Stimulated activated CD4-positive, alpha-beta T cell treated with anti-CD3 and anti-CD28 coated beads, TNF-alpha, amount 100 ng/mL, for 48 hours (primary cell): ENCODE results near the gene IDS.
A peak's percentile ranks its signal among the peaks of the same experiment; 100 is the strongest.
"Not testable (repeated sequence)": the region's sequence is repeated elsewhere in the genome, so short reads cannot be mapped to it uniquely, and the experiment has no call there.

ENCODE experiments used
- DNase-seq, 3 donors: peaks; one replicate each; pipeline ENCODE4 v3.0.0-alpha.2; 2020; ENCODE audit warnings: low read depth in 3 of 3

IDS gene

GRCh38 chrX:149504915-149505651 is at the start of gene IDS:
IDS (minus strand) TSS chrX:149505306; CDS start chrX:149505137, 169 bp downstream.
- DNase-seq, result peak; percentile 54 to 75 (median 68)

- not testable (repeated sequence) for DNase-seq
Observed at GRCh38 chrX:149551939-149552248, 46.8 kb upstream of the IDS start.

GRCh38 chrX:149551245-149551938 is 46.3 kb upstream of the IDS start:
- not testable (repeated sequence) for DNase-seq

DNA sequence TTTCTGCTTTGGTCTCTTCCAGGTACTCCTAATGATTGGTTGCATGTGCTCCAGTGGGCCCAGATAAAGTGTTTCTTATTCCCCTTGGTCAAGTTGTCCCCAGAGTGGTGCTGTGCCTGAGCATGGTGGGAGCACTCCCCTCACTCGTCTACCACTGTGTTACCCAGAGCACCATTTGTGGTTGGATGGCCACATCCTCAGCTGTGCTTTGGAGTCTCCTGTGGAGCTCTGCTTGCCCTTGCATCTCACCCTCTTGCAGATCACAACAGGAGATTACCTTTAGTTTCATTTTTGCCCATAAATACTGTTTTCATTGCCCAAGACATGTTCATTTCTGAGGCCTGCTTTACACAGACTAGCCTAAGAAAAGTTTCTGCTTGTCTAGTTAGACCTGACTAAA is 45.3 kb upstream of the IDS start:
- not testable (repeated sequence) for DNase-seq

DNA sequence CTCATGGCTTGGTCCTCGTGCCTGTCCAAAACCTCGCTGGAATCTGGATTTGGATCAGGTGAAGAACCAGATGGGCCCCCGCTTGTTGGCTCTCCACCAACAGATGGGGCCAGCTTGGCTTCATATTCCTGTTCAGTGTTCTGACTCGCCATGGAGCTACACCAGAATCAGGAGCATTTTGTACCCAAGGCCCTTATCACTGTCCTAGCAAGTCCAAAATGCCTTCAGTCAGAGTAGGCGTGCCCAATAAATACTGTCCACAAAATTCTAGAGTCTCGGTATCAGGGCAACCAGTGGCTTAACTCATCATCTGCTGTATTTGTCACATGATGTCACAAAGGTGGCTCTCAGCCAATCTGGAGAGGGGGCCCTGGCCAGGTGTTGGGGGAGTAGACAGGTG is 44.6 kb upstream of the IDS start, which contains the start of gene HSFX3:
Gene HSFX3, minus strand, starts transcription at position 224 of the 400 bp plus-strand sequence. Its CDS starts 72 bp downstream, at position 152.
- DNase-seq, result not testable (repeated sequence)

DNA sequence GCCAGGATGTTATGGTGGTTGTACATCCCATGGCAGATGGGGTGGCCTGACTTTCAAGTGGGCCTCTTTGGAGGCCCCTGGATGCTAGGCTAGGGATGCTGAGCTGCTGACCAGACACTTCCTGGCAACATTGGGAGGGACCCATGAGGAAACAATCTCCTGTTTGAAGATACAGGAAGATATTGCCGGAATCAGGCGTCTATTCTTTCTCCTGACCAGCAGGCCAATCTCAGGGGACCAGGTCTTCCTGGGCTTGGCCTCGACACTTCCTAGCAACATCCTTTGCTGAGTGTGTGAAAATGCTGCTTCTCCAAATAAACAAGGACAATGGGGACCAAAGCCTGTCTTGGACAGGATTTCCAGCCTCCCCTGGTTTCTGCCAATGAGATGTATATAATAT is 42.7 kb upstream of the IDS start:
- not testable (repeated sequence) for DNase-seq

DNA sequence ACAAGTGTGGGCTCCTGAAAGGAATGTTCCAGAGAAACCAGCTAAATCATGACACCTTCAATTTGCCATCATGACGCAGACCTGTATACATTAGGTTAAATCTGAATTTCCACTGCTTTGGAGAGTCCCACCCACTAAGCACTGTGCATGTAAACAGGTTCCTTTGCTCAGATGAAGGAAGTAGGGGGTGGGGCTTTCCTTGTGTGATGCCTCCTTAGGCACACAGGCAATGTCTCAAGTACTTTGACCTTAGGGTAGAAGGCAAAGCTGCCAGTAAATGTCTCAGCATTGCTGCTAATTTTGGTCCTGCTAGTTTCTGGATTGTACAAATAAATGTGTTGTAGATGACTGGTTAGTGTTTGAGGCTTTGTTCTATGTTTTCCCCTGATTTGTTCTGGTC is 41.9 kb upstream of the IDS start:
- not testable (repeated sequence) for DNase-seq

- not testable (repeated sequence) for DNase-seq
Observed at GRCh38 chrX:149545545-149546543, 40.7 kb upstream of the IDS start.

GRCh38 chrX:149541521-149542047 is 36.5 kb upstream of the IDS start:
- DNase-seq, result no peak

GRCh38 chrX:149540621-149541520 is 35.8 kb upstream of the IDS start, which contains the start of gene EOLA1:
EOLA1 (plus strand) TSS chrX:149541012; CDS start chrX:149545631, 4,619 bp downstream.
- DNase-seq, result peak; percentile 70 to 86 (median 78)

DNA sequence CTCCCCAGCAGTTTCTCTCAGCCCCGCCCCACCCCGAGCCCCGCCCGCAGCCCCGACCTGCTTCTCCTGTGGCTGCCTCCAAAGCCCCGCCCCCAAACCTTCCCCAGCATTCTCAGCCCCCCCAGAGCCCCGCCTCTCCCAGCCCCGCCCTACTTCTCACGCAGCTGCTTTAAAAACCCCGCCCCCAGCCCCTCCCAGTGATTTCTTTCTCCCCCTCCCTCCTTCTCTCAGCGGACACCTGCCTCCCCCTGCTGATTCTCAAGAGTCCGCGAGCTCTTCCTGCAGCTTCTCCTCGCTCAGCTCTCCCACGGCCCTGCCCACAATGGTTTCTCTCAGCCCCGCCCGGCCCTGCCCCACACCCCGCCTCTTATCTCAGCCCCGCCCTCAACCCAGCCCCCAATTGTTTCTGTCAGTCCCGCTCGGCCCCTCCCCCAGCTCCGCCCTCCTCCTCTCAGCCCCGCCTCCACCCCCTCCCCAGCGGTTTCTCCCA is 35.1 kb upstream of the IDS start:
- DNase-seq, result peak; percentile 78 to 90 (median 83)

GRCh38 chrX:149539283-149540130 is 34.4 kb upstream of the IDS start:
- peak; percentile 47 to 70 (median 69) for DNase-seq

DNA sequence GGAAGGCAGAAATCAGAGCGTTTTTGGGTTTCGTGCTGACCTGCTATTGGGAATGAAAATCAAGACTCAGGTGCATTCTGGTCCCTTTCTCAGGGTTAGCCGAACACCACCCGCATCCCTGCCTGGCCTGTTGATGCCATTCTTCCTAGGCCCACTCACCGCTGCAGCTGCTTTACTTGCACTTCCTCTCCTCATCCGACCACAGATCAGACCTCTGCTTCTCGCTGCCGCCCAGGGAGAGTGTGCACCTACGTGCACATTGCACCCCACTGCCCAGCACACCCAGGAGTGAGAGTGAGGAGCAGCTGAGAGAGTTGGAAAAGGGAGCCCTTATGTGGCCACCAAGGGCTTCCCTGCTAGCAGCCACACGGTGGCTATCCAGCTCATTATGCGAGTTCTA is 32.4 kb upstream of the IDS start:
- not testable (repeated sequence) for DNase-seq

DNA sequence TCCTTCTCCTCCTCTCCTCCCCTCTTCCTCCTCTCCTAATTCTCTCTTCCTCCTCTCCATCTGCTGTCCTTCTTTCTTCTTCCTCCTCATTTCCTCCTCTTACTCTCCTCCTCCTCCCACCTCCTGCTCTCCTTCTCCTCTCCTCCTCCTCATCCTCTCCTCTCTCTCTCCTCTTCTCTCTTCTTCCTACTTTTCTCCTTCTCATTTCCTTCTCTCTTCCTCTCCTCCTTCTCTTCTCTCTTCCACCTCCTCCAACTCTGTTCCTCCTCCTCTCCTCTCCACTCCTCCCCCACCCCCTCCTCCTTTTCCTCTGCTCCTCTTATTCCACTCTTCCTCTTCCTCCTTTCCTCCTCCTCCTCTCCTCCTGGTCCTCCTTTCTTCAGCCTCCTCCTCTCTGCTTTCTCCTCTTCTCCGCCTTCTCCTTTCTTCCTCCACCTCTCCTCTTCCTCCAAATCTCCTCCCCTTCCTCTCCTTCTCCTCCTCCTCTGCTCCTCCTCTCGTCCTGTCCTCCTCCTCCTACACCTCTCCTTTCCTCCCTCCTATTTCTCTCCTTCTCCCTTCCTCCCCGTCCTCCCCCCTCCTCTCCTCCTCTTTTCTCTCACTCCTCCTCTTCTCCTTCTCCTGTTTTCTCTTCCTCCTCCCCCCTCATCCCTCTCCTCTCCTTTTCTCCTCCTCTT is 30.0 kb upstream of the IDS start:
- DNase-seq, result not testable (repeated sequence)

- not testable (repeated sequence) for DNase-seq
Observed at GRCh38 chrX:149533999-149534398, 28.9 kb upstream of the IDS start.

DNA sequence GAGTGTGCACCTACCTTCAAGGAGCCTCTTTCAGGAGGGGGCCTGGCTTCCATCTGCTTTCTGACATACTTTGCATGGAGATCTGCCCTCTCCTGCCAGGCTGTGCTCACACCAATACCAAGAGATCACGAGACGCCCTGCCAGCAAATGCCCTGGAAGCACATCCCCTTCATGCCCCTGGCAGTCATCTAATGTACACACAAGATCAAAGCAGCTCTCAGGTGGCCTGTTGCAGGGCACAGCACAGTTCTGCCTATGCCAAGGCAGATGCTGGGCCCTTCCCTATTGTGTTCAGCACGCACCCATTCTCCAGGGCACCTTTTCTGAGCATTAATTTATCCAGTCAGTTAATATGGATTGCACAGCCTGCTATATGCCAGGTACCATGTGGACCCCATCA is 27.8 kb upstream of the IDS start:
- DNase-seq, result not testable (repeated sequence)

- no peak for DNase-seq
Observed at GRCh38 chrX:149531599-149531998, 26.5 kb upstream of the IDS start.

DNA sequence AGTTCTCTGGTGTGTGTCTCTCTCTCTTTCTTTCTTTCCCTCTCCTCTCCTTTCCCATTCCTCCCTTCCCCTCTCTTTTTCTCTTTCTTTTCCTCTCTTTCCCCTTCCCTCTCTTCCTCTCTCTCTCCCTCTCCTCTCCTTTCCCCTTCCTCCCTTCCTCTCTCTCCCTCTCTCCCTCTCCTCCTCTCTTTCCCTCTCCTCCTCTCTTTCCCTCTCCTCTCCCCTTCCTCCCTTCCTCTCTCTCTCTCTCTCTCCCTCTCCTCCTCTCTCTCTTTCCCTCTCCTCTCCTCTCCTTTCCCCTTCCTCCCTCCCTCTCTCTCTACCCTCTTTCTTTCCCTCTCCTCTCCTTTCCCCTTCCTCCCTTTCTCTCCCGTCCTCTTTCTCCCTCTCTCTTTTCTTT is 23.3 kb upstream of the IDS start:
- no peak for DNase-seq

DNA sequence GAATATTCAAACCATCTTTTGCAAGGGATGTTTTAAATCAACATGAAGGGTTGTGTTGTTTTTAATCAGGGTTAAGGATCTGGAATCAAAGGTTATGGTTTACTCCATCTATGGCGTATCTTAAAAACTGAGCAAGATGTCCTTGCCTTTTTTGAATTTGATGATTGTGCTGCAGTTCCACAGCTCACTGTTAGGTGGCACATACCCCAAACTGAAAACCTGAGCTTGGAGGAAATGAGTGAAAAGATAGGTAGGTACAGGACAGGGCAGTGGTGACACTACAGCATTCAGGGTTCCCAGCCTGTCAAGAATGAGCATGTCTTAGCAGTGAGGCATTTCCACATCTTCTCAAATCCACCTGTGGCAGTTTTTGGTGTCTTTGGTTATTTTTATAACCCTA is 22.6 kb upstream of the IDS start:
- no peak for DNase-seq
